GM18951 (cell line): ENCODE measurements around the gene RTN4IP1.
"Not testable (repeated sequence)": the region's sequence is repeated elsewhere in the genome, so short reads cannot be mapped to it uniquely, and the experiment has no call there.

Experiments
- POLR2A ChIP-seq: IDR thresholded peaks from 4 replicates; pipeline ENCODE4 v1.6.1; 2011; ENCODE audit warnings: mild to moderate bottlenecking; ENCODE audit not compliant: insufficient read length, insufficient read depth; ENCODE audit errors: extremely low read depth
- in situ Hi-C: fragments of 300-500 bp; cut with MboI; formaldehyde crosslinking; loops from one replicate; pipeline ENCODE4 v1.12.0; 2022; ENCODE audit warnings: low sequenced_read_pairs, mixed read lengths, inconsistent platforms; ENCODE audit not compliant: unreplicated experiment

RTN4IP1 gene

GRCh38 chr6:106558364-106558763 is 70.9 kb downstream of the RTN4IP1 start:
- in situ Hi-C loops: no loop called here
- no peak for TF ChIP-seq POLR2A

GRCh38 chr6:106557837-106558236 is 71.5 kb downstream of the RTN4IP1 start:
- in situ Hi-C loops: no loop called here
- TF ChIP-seq POLR2A: no peak

GRCh38 chr6:106556368-106556960 is 72.8 kb downstream of the RTN4IP1 start:
- no peak for TF ChIP-seq POLR2A
- in situ Hi-C loops: no loop called here

- in situ Hi-C loops: no loop called here
- no peak for TF ChIP-seq POLR2A
Observed at GRCh38 chr6:106555767-106556166, 73.5 kb downstream of the RTN4IP1 start.

GRCh38 chr6:106553440-106553839 is 75.9 kb downstream of the RTN4IP1 start:
- in situ Hi-C loops: no loop called here
- TF ChIP-seq POLR2A: no peak

GRCh38 chr6:106551155-106551554 is 78.1 kb downstream of the RTN4IP1 start:
- in situ Hi-C loops: no loop called here
- no peak for TF ChIP-seq POLR2A

GRCh38 chr6:106549521-106549920 is 79.8 kb downstream of the RTN4IP1 start:
- in situ Hi-C loops: no loop called here
- no peak for TF ChIP-seq POLR2A

GRCh38 chr6:106548926-106549455 is 80.3 kb downstream of the RTN4IP1 start:
- in situ Hi-C loops: not testable (repeated sequence)

- TF ChIP-seq POLR2A: no peak
Observed at GRCh38 chr6:106547601-106548453, 81.5 kb downstream of the RTN4IP1 start.

GRCh38 chr6:106546691-106547414 is 82.4 kb downstream of the RTN4IP1 start:
- in situ Hi-C loops: no loop called here
- no peak for TF ChIP-seq POLR2A

More at GRCh38 chr6:106547601-106548453, 81.5 kb downstream of the RTN4IP1 start:
- in situ Hi-C loops: no loop called here

- TF ChIP-seq POLR2A: no peak
- in situ Hi-C loops: no loop called here
Observed at GRCh38 chr6:106546261-106546690, 83.0 kb downstream of the RTN4IP1 start.

- in situ Hi-C loops: no loop called here
- TF ChIP-seq POLR2A: no peak
Observed at GRCh38 chr6:106540907-106541306, 88.4 kb downstream of the RTN4IP1 start.

GRCh38 chr6:106540432-106540831 is 88.9 kb downstream of the RTN4IP1 start:
- in situ Hi-C loops: no loop called here
- no peak for TF ChIP-seq POLR2A
